IMR-90 (cell line): ENCODE results near the gene CDS2. TPM values are rescaled to one million over a fixed set of nuclear protein-coding genes. Genes with fewer than 3 reads are reported as not detected.

Experiments
- ATAC-seq: fragments of 200-7000 bp; cut with Tn5 transposase; 2 replicates; pipeline ENCODE4 v1.9.1; 2020; ENCODE audit warnings: low read depth, mild to moderate bottlenecking, moderate library complexity
- BruUV-seq: library from RNA; stranded (reverse); fragments of 400-500 nt; replicated peaks from 2 replicates; lab custom pipeline; 2021; lab: Mats Ljungman, UMichigan
- CTCF ChIA-PET: fragments of 300-600 bp; formaldehyde crosslinking; extraction: SDS; loops from one replicate; lab custom pipeline; 2021; ENCODE audit warnings: antibody characterized with exemption; lab: Yijun Ruan, JAX
- POLR2A ChIA-PET: fragments of 300-600 bp; sonication (Branson Sonifier 250); formaldehyde crosslinking; loops from one replicate; lab custom pipeline; 2022; ENCODE audit warnings: antibody characterized with exemption; ENCODE audit not compliant: unreplicated experiment; lab: Charles Lee
- DNase-seq: peaks from one replicate; pipeline ENCODE4 v3.0.0; 2013
- H2AFZ ChIP-seq: replicated peaks from 2 replicates; pipeline ENCODE3; 2013; ENCODE audit warnings: low read length, mild to moderate bottlenecking; ENCODE audit not compliant: poor library complexity
- H2AK5ac ChIP-seq: 2 replicates; pipeline ENCODE4 v1.6.1; 2013; ENCODE audit warnings: low read depth, low read length, inconsistent platforms
- H2AK9ac ChIP-seq: replicated peaks from 2 replicates; pipeline ENCODE3; 2013; ENCODE audit warnings: mild to moderate bottlenecking, low read depth, low read length, moderate library complexity; ENCODE audit not compliant: poor library complexity
- H2BK120ac ChIP-seq: 2 replicates; pipeline ENCODE4 v1.6.1; 2013; ENCODE audit warnings: low read depth, low read length, inconsistent platforms
- H2BK15ac ChIP-seq: 3 replicates; pipeline ENCODE4 v1.6.1; 2013; ENCODE audit warnings: low read depth, low read length, inconsistent platforms
- H2BK20ac ChIP-seq: 2 replicates; pipeline ENCODE4 v1.6.1; 2013; ENCODE audit warnings: low read depth, mild to moderate bottlenecking, inconsistent platforms, low read length, moderate library complexity
- H2BK5ac ChIP-seq: 2 replicates; pipeline ENCODE4 v1.6.1; 2013; ENCODE audit warnings: mild to moderate bottlenecking, low read depth, low read length, inconsistent platforms; ENCODE audit not compliant: poor library complexity, severe bottlenecking
- H3K14ac ChIP-seq: replicated peaks from 2 replicates; pipeline ENCODE4 v1.6.1; 2013; ENCODE audit warnings: low read depth, low read length, inconsistent platforms
- H3K18ac ChIP-seq: 2 replicates; pipeline ENCODE4 v1.6.1; 2013; ENCODE audit warnings: low read depth, low read length, control low read depth
- H3K23ac ChIP-seq: 2 replicates; pipeline ENCODE4 v1.6.1; 2013; ENCODE audit warnings: low read depth, low read length, inconsistent platforms
- H3K27ac ChIP-seq: 2 replicates; pipeline ENCODE4 v1.5.1; 2013; ENCODE audit warnings: mild to moderate bottlenecking, control low read depth, low read length; ENCODE audit not compliant: insufficient read depth
- H3K27me3 ChIP-seq: 2 replicates; pipeline ENCODE4 v1.6.1; 2013; ENCODE audit warnings: low read length; ENCODE audit not compliant: control insufficient read depth, insufficient read depth
- H3K36me3 ChIP-seq: 2 replicates; pipeline ENCODE4 v1.6.1; 2013; ENCODE audit warnings: low read length, mixed read lengths; ENCODE audit not compliant: control insufficient read depth, insufficient read depth
- H3K4ac ChIP-seq: 2 replicates; pipeline ENCODE4 v1.6.1; 2013; ENCODE audit warnings: low read depth, low read length, inconsistent platforms
- H3K4me1 ChIP-seq: 2 replicates; pipeline ENCODE4 v1.6.1; 2013; ENCODE audit warnings: low read length, mixed read lengths; ENCODE audit not compliant: control insufficient read depth, insufficient read depth
- H3K4me2 ChIP-seq: 2 replicates; pipeline ENCODE4 v1.6.1; 2013; ENCODE audit warnings: low read depth, mild to moderate bottlenecking, control low read depth, low read length, moderate library complexity
- H3K4me3 ChIP-seq: 2 replicates; pipeline ENCODE4 v1.5.1; 2013; ENCODE audit warnings: low read depth, mild to moderate bottlenecking, control low read depth, low read length, moderate library complexity; ENCODE audit not compliant: insufficient read depth
- H3K56ac ChIP-seq: 2 replicates; pipeline ENCODE4 v1.6.1; 2013; ENCODE audit warnings: low read length, inconsistent platforms; ENCODE audit not compliant: insufficient read depth; ENCODE audit errors: extremely low read depth
- H3K79me1 ChIP-seq, 2 experiments: 2 replicates each; pipeline ENCODE4 v1.6.1; 2013; ENCODE audit warnings: low read length in 2 of 2, inconsistent platforms in 1 of 2, low read depth in 1 of 2
- H3K9ac ChIP-seq: 2 replicates; pipeline ENCODE4 v1.6.1; 2013; ENCODE audit warnings: low read depth, low read length, control low read depth
- H3K9me1 ChIP-seq: 2 replicates; pipeline ENCODE4 v1.6.1; 2013; ENCODE audit warnings: low read length, inconsistent platforms; ENCODE audit not compliant: insufficient read depth
- H3K9me3 ChIP-seq: 2 replicates; pipeline ENCODE4 v1.6.1; 2013; ENCODE audit warnings: low read length; ENCODE audit not compliant: control insufficient read depth, insufficient read depth
- H4K20me1 ChIP-seq: 2 replicates; pipeline ENCODE4 v1.6.1; 2013; ENCODE audit warnings: low read length, inconsistent platforms; ENCODE audit not compliant: insufficient read depth
- H4K5ac ChIP-seq: 2 replicates; pipeline ENCODE4 v1.6.1; 2013; ENCODE audit warnings: mild to moderate bottlenecking, low read depth, low read length, control low read depth
- H4K8ac ChIP-seq, 2 experiments: 2 replicates each; pipeline ENCODE4 v1.6.1; 2013; ENCODE audit warnings: low read depth in 2 of 2, low read length in 2 of 2, control low read depth in 1 of 2, inconsistent platforms in 1 of 2
- H4K91ac ChIP-seq: 2 replicates; pipeline ENCODE4 v1.6.1; 2013; ENCODE audit warnings: low read depth, low read length, inconsistent platforms; ENCODE audit not compliant: insufficient read depth
- BHLHE40 ChIP-seq: fragments of 150-350 bp; IDR thresholded peaks from 2 replicates; pipeline ENCODE4 v1.6.1; 2016; ENCODE audit warnings: mild to moderate bottlenecking, low read depth, low read length
- CEBPB ChIP-seq: IDR thresholded peaks from 2 replicates; pipeline ENCODE4 v1.6.1; 2012; ENCODE audit warnings: low read depth, low read length, improper control_type of control experiment
- CHD1 ChIP-seq: IDR thresholded peaks from 2 replicates; pipeline ENCODE4 v1.6.1; 2012; ENCODE audit warnings: low read depth, low read length, improper control_type of control experiment
- ELK1 ChIP-seq: fragments of 150-350 bp; IDR thresholded peaks from 2 replicates; pipeline ENCODE4 v1.6.1; 2016; ENCODE audit warnings: low read depth, mild to moderate bottlenecking, low read length, moderate library complexity, borderline replicate concordance
- FOS ChIP-seq: fragments of 150-350 bp; IDR thresholded peaks from 2 replicates; pipeline ENCODE4 v1.6.1; 2016; ENCODE audit warnings: low read depth, low read length
- MAFK ChIP-seq: IDR thresholded peaks from 2 replicates; pipeline ENCODE4 v1.6.1; 2012; ENCODE audit warnings: low read depth, low read length, improper control_type of control experiment
- MAZ ChIP-seq: IDR thresholded peaks from 2 replicates; pipeline ENCODE4 v1.6.1; 2012; ENCODE audit warnings: low read depth, mild to moderate bottlenecking, low read length, improper control_type of control experiment, moderate library complexity, borderline replicate concordance
- MXI1 ChIP-seq: IDR thresholded peaks from 2 replicates; pipeline ENCODE4 v1.6.1; 2012; ENCODE audit warnings: low read depth, mild to moderate bottlenecking, low read length, moderate library complexity, borderline replicate concordance
- NFE2L2 ChIP-seq: fragments of 150-350 bp; IDR thresholded peaks from 2 replicates; pipeline ENCODE4 v1.6.1; 2016; ENCODE audit warnings: low read depth, mild to moderate bottlenecking, low read length
- POLR2A ChIP-seq: IDR thresholded peaks from 2 replicates; pipeline ENCODE4 v1.6.1; 2012; ENCODE audit warnings: mild to moderate bottlenecking, low read depth, low read length
- RAD21 ChIP-seq: IDR thresholded peaks from 2 replicates; pipeline ENCODE4 v1.6.1; 2012; ENCODE audit warnings: low read length, improper control_type of control experiment
- RCOR1 ChIP-seq: IDR thresholded peaks from 2 replicates; pipeline ENCODE4 v1.6.1; 2012; ENCODE audit warnings: mild to moderate bottlenecking, low read length, improper control_type of control experiment; ENCODE audit not compliant: insufficient replicate concordance
- RFX5 ChIP-seq: IDR thresholded peaks from 2 replicates; pipeline ENCODE4 v1.8.0; 2012; ENCODE audit warnings: low read depth, mild to moderate bottlenecking, low read length, moderate library complexity
- SMC3 ChIP-seq: fragments of 150-350 bp; IDR thresholded peaks from 2 replicates; pipeline ENCODE4 v1.6.1; 2016; ENCODE audit warnings: low read depth, mild to moderate bottlenecking, antibody characterized with exemption, low read length, moderate library complexity
- USF2 ChIP-seq: fragments of 150-350 bp; IDR thresholded peaks from 2 replicates; pipeline ENCODE4 v1.6.1; 2017; ENCODE audit warnings: mild to moderate bottlenecking, antibody characterized with exemption, low read length, low read depth
- WGBS, 2 experiments: methylation state at CpG; one replicate each; pipeline versions ENCODE4 v1.1.5 to v1.1.7; 2013; ENCODE audit warnings: missing lambda C conversion rate in 2 of 2; ENCODE audit not compliant: insufficient read length in 1 of 2; ENCODE audit errors: extremely low coverage in 2 of 2; 5-methylcytosine and 5-hydroxymethylcytosine counted together
- dilution Hi-C: fragments of 300-500 bp; cut with HindIII; formaldehyde crosslinking; loops from one replicate; pipeline ENCODE4 v1.14.3; 2018; ENCODE audit warnings: low sequenced_read_pairs; ENCODE audit not compliant: unreplicated experiment
- in situ Hi-C: fragments of 300-500 bp; cut with MboI; formaldehyde crosslinking; loops from 3 replicates; pipeline ENCODE4 v1.14.3; 2019; ENCODE audit warnings: low sequenced_read_pairs, inconsistent platforms, mixed read lengths
- intact Hi-C: fragments of 100-400 bp; cut with micrococcal nuclease; formaldehyde crosslinking; loops from 2 replicates; pipeline ENCODE4 v1.10.0; 2022
- polyA plus RNA-seq, 3 experiments: library from polyadenylated mRNA; depleted of rRNA; stranded (reverse); fragments of >200 nt; gene quantifications; 2 replicates each; pipeline ENCODE4 v1.2.3, GENCODE V29; 2012; ENCODE audit warnings: low replicate concordance in 1 of 3
- total RNA-seq: library from RNA; depleted of rRNA; stranded (reverse); fragments of >200 nt; gene quantifications from 2 replicates; pipeline ENCODE4 v1.2.3, GENCODE V29; 2012
- TF ChIP-seq, protein P1 (sequence below): conservative IDR thresholded peaks from 2 replicates; pipeline ENCODE4 v1.5.1; 2012; ENCODE audit warnings: mild to moderate bottlenecking, low read depth, low read length, improper control_type of control experiment

CDS2 gene
- total and polyA plus RNA-seq, 2 of the 4 experiments (the other 2 are of a cell fraction): 17.0 to 47.1 TPM

GRCh38 chr20:5170341-5170740, 43.5 kb downstream of the CDS2 start:
- ATAC-seq: no peak
- H3K14ac ChIP-seq: no peak overlapping the region
- in situ Hi-C loops: no loop called here
- H2BK5ac ChIP-seq: no peak overlapping the region
- ChIA-PET POLR2A (no interaction called here), CTCF (no interaction called here)
- peaks cover 56% of the 10 kb centered on the region for H4K20me1 ChIP-seq
- no peaks in the 10 kb centered on the region for H3K27me3 ChIP-seq
- no peak overlapping the region for H2BK15ac ChIP-seq
- H2AK5ac ChIP-seq: no peak overlapping the region
- H4K91ac ChIP-seq: no peak overlapping the region
- H3K23ac ChIP-seq: no peak overlapping the region
- no peak overlapping the region for H4K8ac ChIP-seq
- H3K27ac ChIP-seq: no peak overlapping the region
- H2BK20ac ChIP-seq: no peak overlapping the region
- intact Hi-C loops: no loop called here
- peaks cover 12% of the 10 kb centered on the region for H3K36me3 ChIP-seq
- dilution Hi-C loops: no loop called here
- no peak overlapping the region for H3K18ac ChIP-seq
- H3K4me3 ChIP-seq: no peak overlapping the region
- H3K4ac ChIP-seq: no peak overlapping the region
- no peak overlapping the region for H2AFZ ChIP-seq
- peaks cover 57 to 91% of the 10 kb centered on the region in 2 experiments for H3K79me1 ChIP-seq
- H3K4me2 ChIP-seq: no peak overlapping the region
- peaks cover 46% of the 10 kb centered on the region for H3K9me1 ChIP-seq
- 90% methylated on average over 2 of the region's 8 CpGs; no CpG with 5 or more reads in 1 of the 2 experiments for WGBS, 2 experiments
- no peak overlapping the region for H3K9ac ChIP-seq
- DNase-seq: no peak
- H3K9me3 ChIP-seq: no peaks in the 10 kb centered on the region
- H3K4me1 ChIP-seq: peaks cover 11% of the 10 kb centered on the region
- H2AK9ac ChIP-seq: peak overlapping the region; percentile 61
- BruUV-seq: no TSS peak
- TF ChIP-seq MAZ: no peak
- TF ChIP-seq MAFK: no peak
- TF ChIP-seq CHD1: no peak
- no peak for TF ChIP-seq CEBPB
- no peak for TF ChIP-seq BHLHE40
- no peak for TF ChIP-seq FOS
- no peak for TF ChIP-seq RCOR1
- TF ChIP-seq RFX5: no peak
- TF ChIP-seq, protein P1, sequence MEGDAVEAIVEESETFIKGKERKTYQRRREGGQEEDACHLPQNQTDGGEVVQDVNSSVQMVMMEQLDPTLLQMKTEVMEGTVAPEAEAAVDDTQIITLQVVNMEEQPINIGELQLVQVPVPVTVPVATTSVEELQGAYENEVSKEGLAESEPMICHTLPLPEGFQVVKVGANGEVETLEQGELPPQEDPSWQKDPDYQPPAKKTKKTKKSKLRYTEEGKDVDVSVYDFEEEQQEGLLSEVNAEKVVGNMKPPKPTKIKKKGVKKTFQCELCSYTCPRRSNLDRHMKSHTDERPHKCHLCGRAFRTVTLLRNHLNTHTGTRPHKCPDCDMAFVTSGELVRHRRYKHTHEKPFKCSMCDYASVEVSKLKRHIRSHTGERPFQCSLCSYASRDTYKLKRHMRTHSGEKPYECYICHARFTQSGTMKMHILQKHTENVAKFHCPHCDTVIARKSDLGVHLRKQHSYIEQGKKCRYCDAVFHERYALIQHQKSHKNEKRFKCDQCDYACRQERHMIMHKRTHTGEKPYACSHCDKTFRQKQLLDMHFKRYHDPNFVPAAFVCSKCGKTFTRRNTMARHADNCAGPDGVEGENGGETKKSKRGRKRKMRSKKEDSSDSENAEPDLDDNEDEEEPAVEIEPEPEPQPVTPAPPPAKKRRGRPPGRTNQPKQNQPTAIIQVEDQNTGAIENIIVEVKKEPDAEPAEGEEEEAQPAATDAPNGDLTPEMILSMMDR: no peak
- no peak for TF ChIP-seq POLR2A
- TF ChIP-seq USF2: no peak
- TF ChIP-seq MXI1: no peak
- TF ChIP-seq RAD21: no peak
- TF ChIP-seq ELK1: no peak
- no peak for TF ChIP-seq NFE2L2
- TF ChIP-seq SMC3: no peak
- no peak overlapping the region for H4K5ac ChIP-seq
- no peak overlapping the region for H3K56ac ChIP-seq
- no peak overlapping the region for H2BK120ac ChIP-seq
